ENCODE results near the gene PRMT3.

DNA sequence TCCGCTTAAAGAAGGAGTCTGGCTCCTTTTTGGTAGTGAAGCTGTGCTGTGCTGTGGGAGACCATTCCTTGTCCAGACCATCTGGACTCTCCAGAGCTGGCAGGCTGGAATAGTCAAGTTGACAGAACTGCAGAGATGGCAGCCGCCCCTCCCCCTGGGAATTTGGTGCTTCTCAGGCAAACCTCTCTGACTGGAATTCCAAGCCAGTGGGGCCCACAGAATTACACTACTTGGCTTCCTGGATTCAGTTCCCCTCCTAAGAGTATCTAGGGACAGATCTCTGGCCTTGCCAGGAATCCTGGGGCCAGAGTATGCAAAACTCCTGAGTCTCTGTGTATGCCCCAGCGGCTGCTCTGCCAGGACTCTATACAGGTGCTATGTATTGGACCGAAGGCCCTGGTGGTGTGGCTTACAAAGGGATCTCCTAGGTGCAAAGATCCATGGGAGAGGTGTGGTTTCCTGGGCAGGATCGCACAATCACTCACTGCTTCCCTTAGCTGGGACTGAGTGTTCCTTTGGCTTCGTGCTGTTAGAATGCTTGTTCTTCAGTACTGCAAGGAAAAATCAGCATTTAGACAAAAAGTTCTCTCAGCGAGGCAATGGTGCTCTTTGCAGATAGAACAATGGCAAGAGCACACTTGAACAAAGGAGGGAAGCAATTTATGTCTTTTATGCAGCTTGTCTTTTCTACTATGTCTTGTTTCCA lies 86.8 kb downstream of the PRMT3 start:
- TF ChIP-seq ZNF274 (IDR thresholded peaks at IDR 0.05; ENCODE audit: low read depth, low read length) = no peak
- no peak for TF ChIP-seq SUZ12 (IDR thresholded peaks at IDR 0.05; ENCODE audit: extremely low read depth, insufficient read depth, insufficient read length)
- TF ChIP-seq YY1 (IDR thresholded peaks at IDR 0.05; ENCODE audit: insufficient read depth, insufficient read length) = no peak

Data from NT2/D1 (cell line).